PC-9 (cell line): ENCODE data around the gene SLC35E4. TPM values are rescaled to one million over a fixed set of nuclear protein-coding genes. Genes with fewer than 3 reads are reported as not detected.
A peak's percentile ranks its signal among the peaks of the same experiment; 100 is the strongest.

ENCODE experiments used
- BruUV-seq: library from RNA; stranded (reverse); fragments of 400-500 nt; replicated peaks from 2 replicates; lab custom pipeline; 2021; lab: Mats Ljungman, UMichigan
- CTCF ChIA-PET: fragments of 300-600 bp; sonication (Branson Sonifier 250); formaldehyde crosslinking; loops from one replicate; lab custom pipeline; 2022; ENCODE audit warnings: antibody characterized with exemption; lab: Charles Lee
- POLR2A ChIA-PET: fragments of 300-600 bp; sonication (Branson Sonifier 250); formaldehyde crosslinking; loops from one replicate; lab custom pipeline; 2022; ENCODE audit warnings: antibody characterized with exemption; ENCODE audit not compliant: unreplicated experiment; lab: Charles Lee
- DNase-seq, 2 experiments: peaks; one replicate each; pipeline versions ENCODE4 v3.0.0 to v3.0.0-alpha.2; 2015 to 2022; ENCODE audit warnings: mixed read lengths in 1 of 2
- H2AFZ ChIP-seq: fragments of 200-600 bp; sonication (generic); 2 replicates; pipeline ENCODE4 v1.8.1; 2017; ENCODE audit warnings: antibody characterized with exemption
- H3F3A ChIP-seq: fragments of 200-600 bp; sonication (generic); 2 replicates; pipeline ENCODE4 v1.8.1; 2017; ENCODE audit warnings: antibody characterized with exemption, mild to moderate bottlenecking, low read depth; ENCODE audit not compliant: insufficient read depth
- H3K27ac ChIP-seq: fragments of 200-600 bp; sonication (generic); 2 replicates; pipeline ENCODE4 v1.6.1; 2016; ENCODE audit warnings: mixed run types
- H3K27me3 ChIP-seq: fragments of 200-600 bp; sonication (generic); 2 replicates; pipeline ENCODE4 v1.6.1; 2016; ENCODE audit warnings: low read depth, mixed run types; ENCODE audit not compliant: insufficient read depth
- H3K36me3 ChIP-seq: fragments of 200-600 bp; sonication (generic); 2 replicates; pipeline ENCODE4 v1.6.1; 2016; ENCODE audit warnings: low read depth, mixed run types
- H3K4me1 ChIP-seq: fragments of 200-600 bp; sonication (generic); replicated peaks from 2 replicates; pipeline ENCODE4 v1.6.1; 2016; ENCODE audit warnings: mixed run types; ENCODE audit not compliant: insufficient read depth
- H3K4me2 ChIP-seq: fragments of 200-600 bp; sonication (generic); 2 replicates; pipeline ENCODE4 v1.6.1; 2017; ENCODE audit warnings: mixed run types
- H3K4me3 ChIP-seq: fragments of 200-600 bp; sonication (generic); 2 replicates; pipeline ENCODE4 v1.6.1; 2016; ENCODE audit warnings: mixed run types
- H3K79me2 ChIP-seq: fragments of 200-600 bp; sonication (generic); 2 replicates; pipeline ENCODE4 v1.6.1; 2017; ENCODE audit warnings: low read depth, mixed run types
- H3K9me2 ChIP-seq: fragments of 200-600 bp; sonication (generic); 2 replicates; pipeline ENCODE4 v1.8.1; 2017; ENCODE audit warnings: mild to moderate bottlenecking; ENCODE audit not compliant: insufficient read depth
- H3K9me3 ChIP-seq: fragments of 200-600 bp; sonication (generic); 2 replicates; pipeline ENCODE4 v1.8.1; 2016; ENCODE audit warnings: low read depth; ENCODE audit not compliant: insufficient read depth
- H4K20me1 ChIP-seq: fragments of 200-600 bp; sonication (generic); 2 replicates; pipeline ENCODE4 v1.8.1; 2017; ENCODE audit not compliant: insufficient read depth
- EZH2 ChIP-seq: fragments of 200-600 bp; sonication (generic); IDR thresholded peaks from 2 replicates; pipeline ENCODE4 v1.8.0; 2017; ENCODE audit warnings: antibody characterized with exemption, low read depth
- intact Hi-C: fragments of 100-400 bp; cut with micrococcal nuclease; formaldehyde crosslinking; loops from one replicate; pipeline ENCODE4 v1.10.0; 2022; ENCODE audit not compliant: unreplicated experiment
- total RNA-seq: library from RNA; stranded (reverse); gene quantifications from 2 replicates; pipeline ENCODE4 v1.2.3, GENCODE V29; 2021
- TF ChIP-seq, protein P1 (sequence below): fragments of 200-600 bp; sonication (generic); conservative IDR thresholded peaks from 2 replicates; pipeline ENCODE4 v1.6.1; 2017; ENCODE audit warnings: mixed run types, antibody characterized with exemption, mild to moderate bottlenecking, moderate library complexity

SLC35E4 gene
- total RNA-seq, 1 experiment from 2014 or later = 4.7 TPM

DNA sequence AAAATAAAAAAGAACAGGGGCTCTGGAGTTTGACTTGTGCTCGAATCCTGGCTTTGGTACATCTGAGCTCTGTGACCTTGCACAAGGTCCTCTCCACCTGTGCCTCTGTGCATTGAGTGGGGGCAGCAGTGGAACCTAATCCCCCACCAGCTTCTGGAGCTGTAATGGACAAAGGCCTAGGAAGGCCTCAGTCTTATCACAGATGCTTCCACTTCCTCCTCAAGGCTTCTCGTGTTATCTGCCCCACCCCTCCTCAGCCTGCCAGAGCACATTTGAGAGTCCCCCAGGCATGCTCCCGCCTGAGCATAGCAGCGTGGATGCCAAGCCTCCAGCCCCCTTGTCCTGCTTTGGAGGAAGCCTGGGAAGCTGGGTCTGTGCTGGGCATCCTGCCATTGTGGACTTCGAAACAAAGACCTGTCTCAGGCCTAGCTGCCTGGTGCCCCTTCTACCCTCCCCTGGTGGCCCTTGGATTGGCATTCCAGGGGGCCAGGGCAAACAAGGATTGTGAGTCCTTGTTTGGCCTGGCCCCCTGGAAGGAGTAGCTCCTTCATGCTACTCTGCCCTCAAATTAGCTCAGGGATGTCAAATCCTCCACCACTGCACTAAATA lies 15.0 kb downstream of the SLC35E4 start:
- H3K4me2 ChIP-seq = no peak overlapping the region
- no peaks in the 10 kb centered on the region for H3K27me3 ChIP-seq
- intact Hi-C loops = no loop called here
- peaks cover 15% of the 10 kb centered on the region for H3K4me1 ChIP-seq
- H3K36me3 ChIP-seq = no peaks in the 10 kb centered on the region
- peaks cover 11% of the 10 kb centered on the region; the same call in 1 of the 2 replicates for H3F3A ChIP-seq
- DNase-seq = no peak
- ChIA-PET CTCF (interaction anchor here (0.6 to 1.1 kb wide), 2 partner anchors 16 to 105 kb away, joined by 3 read pairs; no protein-coding TSS in a partner anchor), POLR2A (no interaction called here)
- no peak for TF ChIP-seq EZH2
- TF ChIP-seq, protein P1, sequence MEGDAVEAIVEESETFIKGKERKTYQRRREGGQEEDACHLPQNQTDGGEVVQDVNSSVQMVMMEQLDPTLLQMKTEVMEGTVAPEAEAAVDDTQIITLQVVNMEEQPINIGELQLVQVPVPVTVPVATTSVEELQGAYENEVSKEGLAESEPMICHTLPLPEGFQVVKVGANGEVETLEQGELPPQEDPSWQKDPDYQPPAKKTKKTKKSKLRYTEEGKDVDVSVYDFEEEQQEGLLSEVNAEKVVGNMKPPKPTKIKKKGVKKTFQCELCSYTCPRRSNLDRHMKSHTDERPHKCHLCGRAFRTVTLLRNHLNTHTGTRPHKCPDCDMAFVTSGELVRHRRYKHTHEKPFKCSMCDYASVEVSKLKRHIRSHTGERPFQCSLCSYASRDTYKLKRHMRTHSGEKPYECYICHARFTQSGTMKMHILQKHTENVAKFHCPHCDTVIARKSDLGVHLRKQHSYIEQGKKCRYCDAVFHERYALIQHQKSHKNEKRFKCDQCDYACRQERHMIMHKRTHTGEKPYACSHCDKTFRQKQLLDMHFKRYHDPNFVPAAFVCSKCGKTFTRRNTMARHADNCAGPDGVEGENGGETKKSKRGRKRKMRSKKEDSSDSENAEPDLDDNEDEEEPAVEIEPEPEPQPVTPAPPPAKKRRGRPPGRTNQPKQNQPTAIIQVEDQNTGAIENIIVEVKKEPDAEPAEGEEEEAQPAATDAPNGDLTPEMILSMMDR = no peak
- no peaks in the 10 kb centered on the region for H4K20me1 ChIP-seq
- no peak overlapping the region for H2AFZ ChIP-seq
- H3K79me2 ChIP-seq = no peaks in the 10 kb centered on the region
- no TSS peak for BruUV-seq
- H3K27ac ChIP-seq = no peak overlapping the region
- H3K9me3 ChIP-seq = no peaks in the 10 kb centered on the region
- H3K4me3 ChIP-seq = no peak overlapping the region
- no peaks in the 10 kb centered on the region for H3K9me2 ChIP-seq

DNA sequence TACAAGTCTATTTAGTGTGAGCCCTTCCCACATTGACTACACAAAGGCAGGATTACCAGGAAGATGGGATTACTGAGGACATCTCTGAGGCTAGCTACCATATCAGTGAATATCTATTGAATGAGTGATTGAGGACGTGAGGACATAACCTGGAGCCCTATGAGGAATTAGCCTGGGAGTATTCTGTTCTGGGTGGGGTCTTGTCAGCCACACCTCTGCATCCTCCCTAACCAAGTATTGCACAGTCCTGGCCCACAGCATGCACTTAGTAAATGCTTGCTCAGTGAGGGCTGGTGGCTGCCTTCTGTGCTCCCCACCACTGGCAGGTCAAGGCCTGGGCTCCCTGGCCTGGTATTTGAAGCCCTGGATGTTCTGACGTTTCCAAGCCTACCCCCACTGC lies 17.3 kb downstream of the SLC35E4 start:
- BruUV-seq = no TSS peak

DNA sequence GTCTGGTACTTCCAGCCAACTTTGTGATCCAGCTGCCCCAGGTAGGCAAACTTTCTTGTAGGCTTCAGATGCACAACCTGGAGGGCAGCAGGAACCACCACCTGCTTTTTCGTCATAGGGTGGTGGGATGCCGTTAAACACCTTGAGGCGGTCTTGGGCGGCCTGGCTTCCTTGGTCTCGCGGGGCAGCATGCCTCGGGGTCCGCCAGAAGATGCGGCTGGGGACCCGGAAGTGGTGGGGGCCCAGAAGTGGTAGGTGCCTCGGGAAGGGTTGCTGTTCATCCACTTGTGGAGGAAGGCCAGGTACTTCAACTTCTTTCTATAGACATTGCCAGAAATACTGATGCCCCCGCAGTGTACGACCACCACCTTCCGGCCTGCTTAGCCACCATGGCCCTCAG lies 18.8 kb downstream of the SLC35E4 start:
- Histone ChIP-seq H3K36me3 (no peaks in the 10 kb centered on the region), H3K4me1 (peaks cover 8% of the 10 kb centered on the region; the same call in 1 of the 2 replicates), H3K27me3 (no peaks in the 10 kb centered on the region), H2AFZ (no peak overlapping the region), H3K27ac (no peak overlapping the region), H3K4me2 (no peak overlapping the region), H3K9me3 (no peaks in the 10 kb centered on the region), H3K79me2 (no peaks in the 10 kb centered on the region), H3K4me3 (no peak overlapping the region), H3K9me2 (no peaks in the 10 kb centered on the region), H3F3A (peaks cover 11% of the 10 kb centered on the region; the same call in 1 of the 2 replicates), H4K20me1 (no peaks in the 10 kb centered on the region)
- POLR2A ChIA-PET = no interaction called here
- no peak for TF ChIP-seq EZH2
- TF ChIP-seq, protein P1 = no peak
- intact Hi-C loops = no loop called here
- no TSS peak for BruUV-seq
- no peak for DNase-seq
- CTCF ChIA-PET = no interaction called here

More for the DNA sequence above, 17.3 kb downstream of the SLC35E4 start:
- intact Hi-C loops = no loop called here
- H3K27me3 ChIP-seq = no peaks in the 10 kb centered on the region
- no peak overlapping the region for H3K27ac ChIP-seq
- H3K9me3 ChIP-seq = no peaks in the 10 kb centered on the region
- H3K4me2 ChIP-seq = no peak overlapping the region
- H3K36me3 ChIP-seq = no peaks in the 10 kb centered on the region
- no peaks in the 10 kb centered on the region for H3K9me2 ChIP-seq
- no peak for TF ChIP-seq EZH2
- TF ChIP-seq, protein P1 = no peak
- peaks cover 11% of the 10 kb centered on the region; the same call in 1 of the 2 replicates for H3F3A ChIP-seq
- H3K4me1 ChIP-seq = peaks cover 15% of the 10 kb centered on the region
- POLR2A ChIA-PET = no interaction called here
- no peak overlapping the region for H2AFZ ChIP-seq
- CTCF ChIA-PET = no interaction called here
- H4K20me1 ChIP-seq = no peaks in the 10 kb centered on the region
- H3K79me2 ChIP-seq = no peaks in the 10 kb centered on the region
- no peak overlapping the region for H3K4me3 ChIP-seq
- peak in 1 of 2 experiments; percentile 31 for DNase-seq
